Thymus (tissue), 11 donors: ENCODE data around the gene FRMD4B. TPM values are rescaled to one million over a fixed set of nuclear protein-coding genes. Genes with fewer than 3 reads are reported as not detected.

Experiments used
- DNase-seq, 9 donors: peaks; one replicate each; pipeline ENCODE4 v3.0.0-alpha.2; 2013; ENCODE audit warnings: low spot score in 9 of 9, low read depth in 6 of 9, missing footprints in 1 of 9
- H3K27ac ChIP-seq, 2 donors: one replicate each; pipeline ENCODE4 v1.5.1; 2013; ENCODE audit warnings: control low read depth in 1 of 2, low read depth in 1 of 2, low read length in 1 of 2, mild to moderate bottlenecking in 1 of 2, moderate library complexity in 1 of 2
- H3K27me3 ChIP-seq, 2 donors: one replicate each; pipeline ENCODE4 v1.5.1; 2013; ENCODE audit warnings: low read length in 1 of 2; ENCODE audit not compliant: control insufficient read depth in 2 of 2, insufficient read depth in 1 of 2
- H3K36me3 ChIP-seq, 2 donors: one replicate each; pipeline ENCODE4 v1.5.1; 2013; ENCODE audit warnings: low read length in 1 of 2, mild to moderate bottlenecking in 1 of 2, moderate library complexity in 1 of 2; ENCODE audit not compliant: control insufficient read depth in 2 of 2, insufficient read depth in 2 of 2
- H3K4me1 ChIP-seq, 2 donors: one replicate each; pipeline ENCODE4 v1.5.1; 2013; ENCODE audit warnings: low read length in 2 of 2; ENCODE audit not compliant: control insufficient read depth in 2 of 2, insufficient read depth in 2 of 2
- H3K4me3 ChIP-seq, 2 donors: one replicate each; pipeline ENCODE4 v1.5.1; 2013; ENCODE audit warnings: low read length in 2 of 2, control low read depth in 1 of 2, mild to moderate bottlenecking in 1 of 2
- H3K9me3 ChIP-seq, 2 donors: one replicate each; pipeline ENCODE4 v1.5.1; 2013; ENCODE audit warnings: low read length in 1 of 2, mild to moderate bottlenecking in 1 of 2; ENCODE audit not compliant: control insufficient read depth in 2 of 2, insufficient read depth in 1 of 2
- WGBS: extraction: QIAGEN DNeasy Blood & Tissue Kit; methylation state at CpG from one replicate; pipeline ENCODE4 v1.1.7; 2013; 5-methylcytosine and 5-hydroxymethylcytosine counted together
- polyA plus RNA-seq: library from polyadenylated mRNA; stranded (reverse); fragments of 200-250 nt; gene quantifications from one replicate; pipeline ENCODE4 v1.2.3, GENCODE V29; 2013
- total RNA-seq: library from RNA; stranded (reverse); fragments of 120-200 nt; gene quantifications from one replicate; pipeline ENCODE4 v1.2.4, GENCODE V29; 2013
- donor health status: healthy.

Gene FRMD4B
- total and polyA plus RNA-seq, 2 donors: 12.8 to 21.7 TPM

DNA sequence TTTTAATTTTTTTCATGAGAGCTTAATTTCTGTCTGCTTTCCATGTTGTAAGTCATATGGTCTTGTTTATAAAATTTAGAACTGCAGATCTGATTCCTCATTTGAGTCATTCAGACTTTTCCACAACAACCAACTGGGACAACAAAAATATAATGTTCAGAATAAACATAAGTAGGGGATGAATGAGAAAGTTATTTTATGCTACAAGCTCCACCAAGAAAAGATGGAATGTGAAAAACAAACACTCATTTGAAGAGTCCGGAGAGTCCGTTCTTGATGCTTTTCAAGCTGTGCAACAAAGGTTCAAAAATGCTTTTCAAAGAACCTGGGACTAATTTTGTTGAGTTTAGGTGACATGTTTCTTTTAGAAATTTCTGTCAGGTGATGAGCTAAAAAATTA is 9.2 kb downstream of the FRMD4B start:
- H3K36me3 ChIP-seq: no peaks in the 10 kb centered on the region
- no peak for DNase-seq
- WGBS: 94% methylated on average over 2 of the region's 2 CpGs

GRCh38 chr3:69371816-69372215 is 14.1 kb downstream of the FRMD4B start:
- no peak for DNase-seq
- Histone ChIP-seq H3K27ac (no peak overlapping the region), H3K4me3 (no peak overlapping the region), H3K36me3 (no peaks in the 10 kb centered on the region), H3K27me3 (no peaks in the 10 kb centered on the region), H3K9me3 (no peaks in the 10 kb centered on the region), H3K4me1 (peaks cover 19 to 34% of the 10 kb centered on the region in 2 donors)
- WGBS: 93% methylated on average over 5 of the region's 5 CpGs

More for the DNA sequence above, 9.2 kb downstream of the FRMD4B start:
- Histone ChIP-seq H3K27me3 (no peaks in the 10 kb centered on the region), H3K4me3 (no peak overlapping the region), H3K4me1 (peaks cover 21 to 23% of the 10 kb centered on the region in 2 donors), H3K9me3 (no peaks in the 10 kb centered on the region), H3K27ac (no peak overlapping the region)

- Histone ChIP-seq H3K27ac (peak overlapping the region; percentile 22 to 77), H3K4me3 (no peak overlapping the region), H3K4me1 (peaks cover 19 to 34% of the 10 kb centered on the region in 2 donors), H3K36me3 (no peaks in the 10 kb centered on the region), H3K9me3 (no peaks in the 10 kb centered on the region), H3K27me3 (no peaks in the 10 kb centered on the region)
- peak in 2 of 9 donors; percentile 19 to 42 for DNase-seq
- 46% methylated on average over 2 of the region's 2 CpGs for WGBS
Measured at GRCh38 chr3:69370901-69371301, 15.0 kb downstream of the FRMD4B start.

- no peaks in the 10 kb centered on the region for H3K9me3 ChIP-seq
- peaks cover 19 to 34% of the 10 kb centered on the region in 2 donors for H3K4me1 ChIP-seq
- peak in 3 of 9 donors; percentile 60 to 81 (median 69) for DNase-seq
- H3K27ac ChIP-seq: peak overlapping the region; percentile 77 to 82
- WGBS: 16% methylated on average over 17 of the region's 17 CpGs
- peak overlapping the region; percentile 4 to 35 for H3K4me3 ChIP-seq
- no peaks in the 10 kb centered on the region for H3K36me3 ChIP-seq
- no peaks in the 10 kb centered on the region for H3K27me3 ChIP-seq
Measured at GRCh38 chr3:69370156-69370883, 15.6 kb downstream of the FRMD4B start.

DNA sequence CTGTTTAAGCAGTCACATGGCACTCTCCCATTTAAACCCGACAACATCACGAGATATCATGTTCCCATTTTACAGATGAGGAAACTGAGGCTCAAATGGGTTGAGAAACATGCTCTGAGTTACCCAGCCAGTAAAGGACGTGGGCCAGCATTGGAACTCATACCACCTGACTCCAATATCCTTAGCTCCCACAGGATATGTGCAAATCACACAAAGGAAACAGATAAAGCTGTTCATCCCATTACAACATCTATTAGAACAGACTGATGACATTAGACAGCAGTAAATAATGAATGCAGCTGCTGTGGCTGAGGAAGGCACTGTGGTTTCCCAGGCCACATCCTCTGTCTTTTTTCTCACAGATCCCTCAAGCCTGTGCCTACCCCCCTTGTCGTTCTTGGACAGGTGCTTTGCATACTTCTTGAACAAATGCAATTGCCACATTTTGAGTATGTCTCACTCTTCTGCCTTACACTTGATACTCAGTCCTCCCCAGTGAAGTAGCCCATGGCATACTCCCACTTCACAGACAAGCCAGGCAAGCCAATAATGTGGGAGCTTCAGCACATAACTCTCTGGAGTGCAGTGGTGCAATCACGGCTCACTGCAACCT is 17.7 kb downstream of the FRMD4B start:
- no peaks in the 10 kb centered on the region for H3K9me3 ChIP-seq
- H3K4me3 ChIP-seq: no peak overlapping the region
- no peaks in the 10 kb centered on the region for H3K27me3 ChIP-seq
- peak overlapping the region; percentile 3 to 60 for H3K27ac ChIP-seq
- H3K36me3 ChIP-seq: no peaks in the 10 kb centered on the region
- 26% methylated on average over 5 of the region's 5 CpGs for WGBS
- peaks cover 27 to 46% of the 10 kb centered on the region in 2 donors for H3K4me1 ChIP-seq
- peak in 5 of 9 donors; percentile 63 to 88 (median 74) for DNase-seq

DNA sequence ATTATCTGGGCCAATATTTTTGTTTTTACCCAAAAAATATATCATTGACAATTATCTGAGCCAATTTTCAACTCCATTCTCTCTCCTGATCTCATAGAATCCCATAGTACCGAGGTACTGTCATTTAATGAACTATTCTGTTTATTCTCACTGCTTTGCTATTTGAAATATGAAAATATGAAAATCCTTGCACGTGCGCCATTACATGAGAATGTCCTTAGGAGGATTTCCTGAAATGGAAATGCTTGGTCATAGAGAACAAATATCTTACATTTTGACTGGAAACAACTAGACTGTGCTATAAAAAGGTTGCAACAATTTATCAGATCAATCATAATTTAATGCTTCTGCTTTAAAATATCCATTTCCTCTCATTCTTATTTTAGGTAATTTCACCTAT is 18.3 kb downstream of the FRMD4B start:
- H3K4me1 ChIP-seq: peaks cover 27 to 46% of the 10 kb centered on the region in 2 donors
- H3K9me3 ChIP-seq: no peaks in the 10 kb centered on the region
- no peaks in the 10 kb centered on the region for H3K27me3 ChIP-seq
- H3K36me3 ChIP-seq: no peaks in the 10 kb centered on the region
- WGBS: 91% methylated on average over 3 of the region's 3 CpGs
- H3K27ac ChIP-seq: peak overlapping the region in 1 of 2 donors; percentile 60
- DNase-seq: no peak
- H3K4me3 ChIP-seq: no peak overlapping the region

DNA sequence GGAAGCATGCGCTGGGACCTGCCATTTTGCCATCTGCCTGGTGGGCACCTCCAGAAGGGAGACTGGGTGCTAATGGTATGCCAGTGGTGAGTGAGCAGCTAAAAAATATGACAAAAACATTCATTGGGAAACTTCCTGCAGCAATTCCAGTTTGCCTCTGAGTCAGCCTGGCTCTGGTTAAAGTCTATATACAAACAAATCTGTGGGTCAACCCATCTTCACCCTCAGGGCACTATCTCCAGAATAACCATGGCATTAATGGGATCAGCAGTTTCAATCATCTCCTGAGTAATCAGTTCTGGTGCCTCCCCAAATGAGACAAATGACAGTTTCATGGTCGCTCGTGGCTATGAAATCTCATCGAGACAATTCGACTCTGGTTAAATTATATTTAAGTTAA is 21.5 kb downstream of the FRMD4B start:
- Histone ChIP-seq H3K4me1 (peaks cover 11 to 22% of the 10 kb centered on the region in 2 donors), H3K27ac (no peak overlapping the region)
- 95% methylated on average over 5 of the region's 5 CpGs for WGBS

GRCh38 chr3:69360690-69361089 is 25.2 kb downstream of the FRMD4B start:
- 89% methylated on average over 2 of the region's 2 CpGs for WGBS
- H3K4me1 ChIP-seq: peaks cover 8 to 15% of the 10 kb centered on the region in 2 donors
- H3K27ac ChIP-seq: no peak overlapping the region
- peaks cover 0 to 6% of the 10 kb centered on the region in 2 donors for H3K9me3 ChIP-seq
- no peaks in the 10 kb centered on the region for H3K27me3 ChIP-seq
- no peak for DNase-seq
- no peak overlapping the region for H3K4me3 ChIP-seq
- H3K36me3 ChIP-seq: no peaks in the 10 kb centered on the region

More for the DNA sequence above, 21.5 kb downstream of the FRMD4B start:
- DNase-seq: no peak
- H3K4me3 ChIP-seq: no peak overlapping the region
- H3K27me3 ChIP-seq: no peaks in the 10 kb centered on the region
- no peaks in the 10 kb centered on the region for H3K9me3 ChIP-seq
- no peaks in the 10 kb centered on the region for H3K36me3 ChIP-seq

- H3K36me3 ChIP-seq: no peaks in the 10 kb centered on the region
- peaks cover 8 to 15% of the 10 kb centered on the region in 2 donors for H3K4me1 ChIP-seq
- no peak for DNase-seq
Measured at GRCh38 chr3:69359916-69360315, 26.0 kb downstream of the FRMD4B start.

More at GRCh38 chr3:69359916-69360315, 26.0 kb downstream of the FRMD4B start:
- H3K27ac ChIP-seq: no peak overlapping the region
- no peak overlapping the region for H3K4me3 ChIP-seq
- no peaks in the 10 kb centered on the region for H3K27me3 ChIP-seq
- peaks cover 0 to 6% of the 10 kb centered on the region in 2 donors for H3K9me3 ChIP-seq
